CD4-positive, alpha-beta T cell treated with Interleukin-12 subunit alpha and Interleukin-12 subunit beta, for 1 hour (primary cell): ENCODE measurements around the gene MLPH.

Source experiments
- DNase-seq: peaks from one replicate; pipeline ENCODE4 v3.0.0-alpha.2; 2020

Gene MLPH

GRCh38 chr2:237503201-237503600, 16.1 kb downstream of the MLPH start:
- no peak for DNase-seq

GRCh38 chr2:237505188-237505939, 18.3 kb downstream of the MLPH start:
- no peak for DNase-seq

GRCh38 chr2:237507512-237507911, 20.5 kb downstream of the MLPH start:
- DNase-seq: no peak

GRCh38 chr2:237508361-237508760, 21.3 kb downstream of the MLPH start:
- DNase-seq: no peak

GRCh38 chr2:237509151-237509550, 22.1 kb downstream of the MLPH start:
- DNase-seq: no peak

GRCh38 chr2:237509905-237510304, 22.9 kb downstream of the MLPH start:
- DNase-seq: no peak

GRCh38 chr2:237510502-237511217, 23.6 kb downstream of the MLPH start:
- no peak for DNase-seq

GRCh38 chr2:237511433-237511832, 24.4 kb downstream of the MLPH start:
- DNase-seq: no peak

GRCh38 chr2:237511885-237512405, 24.9 kb downstream of the MLPH start:
- no peak for DNase-seq

- peak; percentile 76 for DNase-seq
These were observed 25.9 kb downstream of the MLPH start for GRCh38 chr2:237512774-237513466.

- no peak for DNase-seq
These were observed 26.6 kb downstream of the MLPH start for GRCh38 chr2:237513693-237514092.

GRCh38 chr2:237514474-237515130, 27.6 kb downstream of the MLPH start:
- no peak for DNase-seq

GRCh38 chr2:237515166-237515565, 28.1 kb downstream of the MLPH start:
- DNase-seq: no peak

- DNase-seq: no peak
These were observed 28.7 kb downstream of the MLPH start for GRCh38 chr2:237515621-237516275.

GRCh38 chr2:237517163-237517562, 30.1 kb downstream of the MLPH start:
- no peak for DNase-seq

- no peak for DNase-seq
These were observed 30.9 kb downstream of the MLPH start for GRCh38 chr2:237517990-237518389.

- no peak for DNase-seq
These were observed 32.6 kb downstream of the MLPH start for GRCh38 chr2:237519506-237520245.

- DNase-seq: no peak
These were observed 33.2 kb downstream of the MLPH start for GRCh38 chr2:237520290-237520689.

- DNase-seq: no peak
These were observed 37.6 kb downstream of the MLPH start for GRCh38 chr2:237524631-237525030.

GRCh38 chr2:237525559-237526157, 38.6 kb downstream of the MLPH start:
- DNase-seq: no peak

- no peak for DNase-seq
These were observed 40.2 kb downstream of the MLPH start for GRCh38 chr2:237527233-237527632.
